ENCODE results near the gene CREM. TPM values are rescaled to one million over a fixed set of nuclear protein-coding genes. Genes with fewer than 3 reads are reported as not detected.

CREM gene
- total and polyA plus RNA-seq, 10 of the 15 experiments (the other 5 are each of a cell fraction or from before 2014, with no cell fraction given) = 51.3 to 115 (median 70.6) TPM

GRCh38 chr10:35161906-35162305, 35.3 kb downstream of the CREM start (continued):
- TF ChIP-seq EGR1 (IDR thresholded peaks at IDR 0.05; ENCODE audit: borderline replicate concordance in 1 of 2, low read depth in 2 of 2, low read length in 2 of 2) (no peak), CREB1 (IDR thresholded peaks at IDR 0.05; ENCODE audit: low read depth) (no peak), ZBTB11 (CRISPR knock-in tag; IDR thresholded peaks at IDR 0.05) (no peak)

DNA sequence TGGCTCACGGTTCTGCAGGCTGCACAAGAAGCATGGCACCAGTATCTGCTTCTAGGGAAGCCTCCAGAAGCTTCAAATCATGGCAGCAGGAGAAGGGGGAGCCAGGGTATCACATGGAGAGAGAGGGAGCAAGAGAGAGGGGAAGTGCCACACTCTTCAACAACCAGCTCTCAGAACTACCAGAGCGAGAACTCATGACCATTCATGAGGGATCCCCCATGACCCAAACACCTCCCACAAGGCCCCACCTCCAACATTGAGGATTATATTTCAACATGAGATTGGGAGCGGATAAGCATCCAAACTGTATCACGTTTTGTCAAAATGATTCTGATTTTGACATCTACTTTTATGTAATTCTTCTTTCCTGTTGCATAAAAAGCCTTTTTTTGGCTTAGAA, 38.5 kb downstream of the CREM start:
- in situ Hi-C loops (cut with MboI) (no loop called here), intact Hi-C loops (cut with micrococcal nuclease; ENCODE audit: unreplicated experiment) (no loop called here)
- peaks cover 1% of the 10 kb centered on the region; the same call in 1 of the 3 replicates for H3K9me3 ChIP-seq (replicated peaks; ENCODE audit: control insufficient read depth, insufficient read depth, low read length)
- SMC1A ChIA-PET (ENCODE audit: uncharacterized antibody, unreplicated experiment) = interaction anchor here (0.7 to 2.3 kb wide), 5 partner anchors 8 to 31 kb away, joined by 3 to 7 read pairs (median 5); no protein-coding TSS in a partner anchor
- no peak overlapping the region for H3K4me3 ChIP-seq
- no peaks in the 10 kb centered on the region for H3K27me3 ChIP-seq (replicated peaks in 1 of 2; ENCODE audit: control insufficient read depth in 2 of 2, insufficient read depth in 2 of 2, low read length in 1 of 2)
- TF ChIP-seq NFYB (IDR thresholded peaks at IDR 0.05; ENCODE audit: insufficient read depth, low read depth, low read length) (no peak), MXI1 (IDR thresholded peaks at IDR 0.05; ENCODE audit: low read depth, low read length) (no peak)
- H3K4me2 ChIP-seq (ENCODE audit: control insufficient read depth, insufficient read depth) = no peak overlapping the region
- RAD21 ChIA-PET (ENCODE audit: unreplicated experiment) = interaction anchor here (1.7 kb wide), 1 partner anchor 30 kb away, joined by 4 read pairs; no protein-coding TSS in a partner anchor
- H3K36me3 ChIP-seq (ENCODE audit: control insufficient read depth in 2 of 2, insufficient read depth in 2 of 2, low read length in 1 of 2) = no peaks in the 10 kb centered on the region
- no peaks in the 10 kb centered on the region for H4K20me1 ChIP-seq (ENCODE audit: control insufficient read depth, insufficient read depth)
- no peak for DNase-seq (ENCODE audit: low read depth, low spot score)
- no peak overlapping the region for H2AFZ ChIP-seq (ENCODE audit: control insufficient read depth, low read depth, low read length)
- no peaks in the 10 kb centered on the region for H3K79me2 ChIP-seq (ENCODE audit: control insufficient read depth, insufficient read depth, low read length)
- POLR2A ChIA-PET = no interaction called here
- ATAC-seq = no peak
- H3K4me1 ChIP-seq (ENCODE audit: control insufficient read depth, insufficient read depth, low read length) = no peaks in the 10 kb centered on the region
- BruUV-seq (replicated peaks) = no TSS peak
- 66% methylated on average over 4 of the region's 4 CpGs for WGBS (ENCODE audit: insufficient coverage, insufficient replicate concordance, low lambda C conversion rate, missing lambda C conversion rate)
- CTCF ChIA-PET = interaction anchor here (1.0 to 1.9 kb wide), 2 partner anchors 13 to 31 kb away, joined by 3 to 7 read pairs; no protein-coding TSS in a partner anchor
- no peak overlapping the region for H3K9ac ChIP-seq (ENCODE audit: control insufficient read depth, insufficient read depth, low read length)
- no peak overlapping the region for H3K27ac ChIP-seq (ENCODE audit: control insufficient read depth, insufficient read depth)
- no peak for FAIRE-seq

Data from GM12878 (cell line).